Stimulated activated CD8-positive, alpha-beta memory T cell treated with anti-CD3 and anti-CD28 coated beads, Interleukin-7, amount 100 ng/mL, for 24 hours (primary cell): ENCODE data around the gene PCNT.
"Not testable (repeated sequence)": the region's sequence is repeated elsewhere in the genome, so short reads cannot be mapped to it uniquely, and the experiment has no call there.

Experiments
- DNase-seq: peaks from one replicate; pipeline ENCODE4 v3.0.0-alpha.2; 2020; ENCODE audit warnings: low read depth

Gene PCNT

DNA sequence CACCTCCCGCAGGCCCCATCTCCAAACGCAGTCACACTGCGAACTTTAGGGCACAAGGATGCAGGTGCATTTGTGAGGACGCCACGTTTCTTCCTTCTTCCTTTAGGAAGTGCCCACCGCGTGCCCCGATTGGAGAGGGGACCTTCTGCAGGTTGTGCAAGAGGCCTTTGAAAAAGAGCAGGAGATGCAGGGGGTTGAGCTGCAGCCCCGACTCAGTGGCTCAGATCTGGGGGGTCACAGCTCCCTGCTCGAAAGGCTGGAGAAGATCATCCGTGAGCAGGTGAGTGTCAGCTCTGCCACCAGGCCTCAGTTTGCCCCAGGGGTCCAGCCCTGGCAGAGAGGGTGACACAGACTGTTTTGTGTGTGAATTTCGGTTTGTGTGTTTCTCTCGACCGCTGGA is 103.6 kb downstream of the PCNT start:
- no peak for DNase-seq

- DNase-seq: no peak
Observed at GRCh38 chr21:46428286-46428685, 104.3 kb downstream of the PCNT start.

- no peak for DNase-seq
Observed at GRCh38 chr21:46428987-46429710, 105.2 kb downstream of the PCNT start.

DNA sequence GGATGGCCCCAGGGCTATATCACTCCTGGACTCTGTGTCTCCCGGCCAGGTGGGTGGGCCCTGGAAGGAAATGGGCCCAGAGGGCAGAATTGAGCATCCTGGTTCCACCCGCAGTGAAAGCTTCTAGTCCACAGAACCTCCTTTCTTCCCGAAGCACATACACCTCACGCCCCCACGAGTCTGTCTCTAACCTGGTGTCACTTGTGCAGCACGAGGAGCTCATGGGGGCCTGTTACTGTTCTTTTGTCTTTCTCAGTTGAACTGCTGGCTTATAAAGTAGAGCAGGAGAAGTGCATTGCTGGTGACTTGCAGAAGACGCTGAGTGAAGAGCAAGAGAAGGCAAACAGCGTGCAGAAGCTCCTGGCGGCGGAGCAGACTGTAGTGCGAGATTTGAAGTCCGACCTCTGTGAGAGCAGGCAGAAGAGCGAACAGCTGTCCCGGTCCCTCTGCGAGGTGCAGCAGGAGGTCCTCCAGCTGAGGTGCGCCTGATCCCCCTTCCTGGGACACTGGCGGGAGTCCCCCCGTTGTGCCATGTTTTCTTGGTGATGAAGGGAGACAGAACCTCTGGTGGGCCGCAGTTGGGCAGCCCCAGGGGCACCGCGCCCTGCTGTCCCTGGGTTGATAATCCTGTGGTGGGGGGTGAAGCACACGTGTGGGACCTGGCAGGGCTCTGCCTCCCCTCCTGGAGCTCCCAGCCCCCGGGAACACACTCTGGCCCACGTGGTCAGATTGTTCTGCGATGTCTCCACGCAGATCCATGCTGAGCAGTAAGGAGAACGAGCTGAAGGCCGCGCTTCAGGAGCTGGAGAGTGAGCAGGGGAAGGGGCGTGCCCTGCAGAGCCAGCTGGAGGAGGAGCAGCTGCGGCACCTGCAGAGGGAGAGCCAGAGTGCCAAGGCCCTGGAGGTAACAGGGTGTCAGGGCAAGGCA is 106.1 kb downstream of the PCNT start:
- no peak for DNase-seq

DNA sequence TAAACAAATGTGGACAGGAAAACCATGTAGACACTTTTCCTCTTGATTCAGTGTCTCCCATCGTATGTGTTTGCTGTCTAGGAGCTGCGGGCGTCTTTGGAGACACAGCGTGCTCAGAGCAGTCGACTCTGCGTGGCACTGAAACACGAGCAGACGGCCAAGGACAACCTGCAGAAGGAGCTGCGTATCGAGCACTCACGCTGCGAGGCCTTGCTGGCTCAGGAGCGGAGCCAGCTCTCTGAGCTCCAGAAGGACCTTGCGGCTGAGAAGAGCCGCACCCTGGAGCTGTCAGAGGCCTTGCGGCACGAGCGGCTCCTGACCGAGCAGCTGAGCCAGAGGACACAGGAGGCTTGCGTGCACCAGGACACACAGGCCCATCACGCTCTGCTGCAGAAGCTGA is 107.5 kb downstream of the PCNT start:
- DNase-seq: no peak

DNA sequence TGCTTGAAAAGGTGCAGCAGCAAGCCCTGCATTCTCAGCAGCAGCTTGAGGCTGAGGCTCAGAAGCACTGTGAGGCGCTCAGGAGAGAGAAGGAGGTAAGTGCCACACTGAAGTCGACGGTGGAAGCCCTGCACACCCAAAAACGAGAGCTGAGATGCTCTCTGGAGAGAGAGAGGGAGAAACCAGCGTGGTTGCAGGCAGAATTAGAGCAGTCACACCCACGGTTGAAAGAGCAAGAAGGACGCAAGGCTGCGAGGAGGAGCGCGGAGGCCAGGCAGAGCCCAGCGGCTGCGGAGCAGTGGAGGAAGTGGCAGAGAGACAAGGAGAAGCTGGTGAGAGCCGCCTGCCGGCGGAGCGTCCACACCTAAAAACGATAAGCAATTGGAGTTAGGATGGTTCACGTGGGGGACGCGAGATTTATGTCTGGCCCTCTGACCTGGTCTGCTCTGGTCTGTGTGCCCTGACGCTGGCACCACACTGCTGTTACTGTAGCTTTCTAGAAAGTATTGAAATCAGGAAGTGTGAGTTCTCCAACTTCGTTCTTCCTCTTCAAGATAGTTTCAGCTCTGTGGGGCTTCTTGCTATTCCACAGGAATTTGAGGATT is 108.0 kb downstream of the PCNT start:
- no peak for DNase-seq

GRCh38 chr21:46433116-46433515 is 109.2 kb downstream of the PCNT start:
- DNase-seq: not testable (repeated sequence)

GRCh38 chr21:46434322-46434958 is 110.5 kb downstream of the PCNT start:
- no peak for DNase-seq

- no peak for DNase-seq
Observed at GRCh38 chr21:46435786-46436227, 111.9 kb downstream of the PCNT start.

- no peak for DNase-seq
Observed at GRCh38 chr21:46436621-46437020, 112.7 kb downstream of the PCNT start.

DNA sequence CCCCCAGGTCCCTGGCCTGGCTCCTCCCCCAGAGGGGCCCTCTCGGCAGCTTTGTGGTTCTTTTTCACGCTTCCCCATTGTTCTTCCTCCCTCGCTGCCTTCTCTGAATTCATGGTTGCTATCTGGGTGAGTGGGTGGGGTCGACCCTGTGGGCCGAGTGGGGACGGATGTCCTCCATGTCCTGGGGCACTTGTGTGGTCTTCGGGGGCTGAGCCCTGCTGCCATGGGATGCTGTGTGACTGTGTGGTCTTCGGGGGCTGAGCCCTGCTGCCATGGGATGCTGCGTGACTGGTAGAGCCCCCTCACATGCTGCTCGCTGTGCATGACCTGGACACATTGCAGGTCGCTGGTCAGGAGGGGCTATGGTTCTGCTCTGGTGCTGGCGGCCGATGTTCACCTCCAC is 113.1 kb downstream of the PCNT start:
- no peak for DNase-seq

GRCh38 chr21:46437511-46437910 is 113.6 kb downstream of the PCNT start:
- DNase-seq: no peak

- no peak for DNase-seq
Observed at GRCh38 chr21:46438241-46438640, 114.3 kb downstream of the PCNT start.

DNA sequence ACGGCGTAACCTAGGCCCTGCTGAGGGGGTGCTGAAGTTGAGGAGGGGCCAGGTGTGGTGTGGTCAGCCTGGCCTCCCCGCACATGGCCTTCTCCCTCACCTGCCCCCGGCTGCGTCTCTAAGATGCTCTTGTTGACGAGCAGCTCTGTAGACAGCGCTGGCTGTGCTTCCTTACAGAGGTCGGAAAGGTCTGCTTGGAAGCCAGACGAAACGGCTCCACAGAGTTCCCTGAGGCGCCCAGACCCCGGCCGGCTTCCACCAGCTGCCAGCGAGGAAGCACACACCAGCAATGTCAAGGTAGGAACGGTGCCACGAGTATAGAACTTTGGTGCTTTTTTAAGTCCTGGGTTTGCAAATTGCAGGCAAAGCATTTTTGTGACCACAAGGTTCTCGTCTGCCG is 116.0 kb downstream of the PCNT start:
- DNase-seq: no peak

DNA sequence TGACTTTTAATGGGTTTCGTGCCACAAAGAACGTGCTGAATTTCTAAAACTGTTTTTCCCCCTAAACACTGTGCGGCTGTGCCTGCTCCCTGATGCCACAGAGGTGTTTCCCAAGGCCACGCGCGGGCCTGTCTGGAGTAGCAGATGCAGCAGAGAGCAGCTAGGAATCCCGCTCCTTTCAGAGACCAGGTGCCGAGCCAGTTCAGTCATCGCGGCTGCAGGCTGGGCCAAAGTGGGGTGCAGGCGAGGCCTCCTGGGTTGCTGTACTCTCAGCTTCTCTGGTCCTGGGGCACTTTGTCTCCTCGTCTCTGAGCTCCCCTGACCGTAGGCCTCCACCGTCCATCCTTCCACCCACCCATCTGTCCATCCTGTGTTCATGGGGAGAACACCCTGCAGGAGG is 117.4 kb downstream of the PCNT start:
- DNase-seq: no peak

GRCh38 chr21:46441961-46442498 is 118.1 kb downstream of the PCNT start:
- no peak for DNase-seq

DNA sequence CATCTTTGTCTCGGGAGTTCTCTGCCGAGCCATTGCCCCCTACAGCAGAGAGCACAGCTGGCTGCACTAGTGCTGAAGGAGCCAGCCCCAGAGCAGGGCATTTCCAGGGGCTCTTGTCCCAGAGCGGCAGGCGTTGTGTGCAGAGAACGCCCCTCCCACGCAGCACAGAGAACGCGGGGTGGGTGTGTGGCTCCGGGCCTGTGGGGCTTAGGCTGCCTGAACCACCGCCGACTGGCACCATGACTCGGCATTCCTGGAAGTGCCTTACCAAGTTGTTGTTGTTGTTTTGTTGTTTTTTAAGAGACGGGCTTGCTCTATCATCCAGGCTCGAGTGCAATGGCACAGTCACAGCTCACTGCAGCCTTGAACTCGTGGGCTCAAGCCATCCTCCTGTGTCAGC is 119.0 kb downstream of the PCNT start:
- no peak for DNase-seq

- no peak for DNase-seq
Observed at GRCh38 chr21:46443910-46444309, 120.0 kb downstream of the PCNT start.

DNA sequence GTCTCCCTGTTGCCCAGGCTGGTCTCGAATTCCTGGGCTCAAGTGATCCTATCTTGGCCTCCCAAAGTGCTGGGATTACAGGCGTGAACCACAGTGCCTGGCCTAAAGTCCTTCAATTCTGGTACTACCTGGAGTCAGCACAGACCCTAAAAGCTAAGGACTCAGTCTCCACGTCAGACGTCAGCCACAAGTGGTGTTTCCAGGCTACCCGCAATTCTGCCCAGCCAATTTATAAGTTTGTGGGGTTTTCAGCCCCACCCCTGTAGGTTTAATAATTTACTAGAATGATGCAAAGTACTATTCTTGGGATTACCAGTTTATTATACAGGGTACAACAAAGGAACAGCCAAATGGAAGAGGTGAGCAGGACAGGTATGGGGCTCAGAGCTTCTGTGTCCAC is 124.2 kb downstream of the PCNT start:
- DNase-seq: no peak

DNA sequence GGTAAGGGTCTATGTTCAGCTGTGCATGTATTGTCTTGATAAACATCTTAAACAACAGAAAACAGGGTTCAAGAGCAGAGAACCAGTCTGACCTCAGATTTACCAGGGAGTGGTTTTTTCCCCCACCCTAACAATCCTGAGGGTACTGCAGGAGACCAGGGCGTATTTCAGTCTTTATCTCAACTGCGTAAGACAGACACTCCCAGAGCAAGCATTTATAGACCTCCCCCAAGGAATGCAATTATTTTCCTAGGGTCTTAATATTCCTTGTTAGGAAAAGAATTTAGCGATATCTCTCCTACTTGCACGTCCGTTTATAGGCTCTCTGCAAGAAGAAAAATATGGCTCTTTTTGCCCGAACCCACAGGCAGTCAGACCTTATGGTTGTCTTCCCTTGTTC is 124.9 kb downstream of the PCNT start:
- not testable (repeated sequence) for DNase-seq

GRCh38 chr21:46452710-46453109 is 128.8 kb downstream of the PCNT start:
- DNase-seq: no peak

- DNase-seq: no peak
Observed at GRCh38 chr21:46454142-46454541, 130.2 kb downstream of the PCNT start.
